H1 (cell line): ENCODE results near the gene SH3GL2. TPM values are rescaled to one million over a fixed set of nuclear protein-coding genes. Genes with fewer than 3 reads are reported as not detected.

Experiments
- CTCF ChIA-PET: fragments of 300-600 bp; sonication (Branson Sonifier 250); formaldehyde crosslinking; loops from one replicate; lab custom pipeline; 2021; ENCODE audit not compliant: partially characterized antibody; lab: Charles Lee
- POLR2A ChIA-PET: fragments of 300-600 bp; sonication (Branson Sonifier 250); formaldehyde crosslinking; loops from one replicate; lab custom pipeline; 2021; ENCODE audit warnings: inconsistent platforms; ENCODE audit not compliant: partially characterized antibody; lab: Charles Lee
- DNase-seq, 2 experiments: peaks; one replicate each; pipeline versions ENCODE4 v3.0.0 to v3.0.0-alpha.2; 2010 to 2022; ENCODE audit warnings: low spot score in 2 of 2, low read depth in 1 of 2, mixed read lengths in 1 of 2
- FAIRE-seq: peaks from 2 replicates; lab custom pipeline; 2011; peaks lifted over from hg19 to GRCh38; lab: Jason Lieb, UNC
- H2AFZ ChIP-seq: 2 replicates; pipeline ENCODE4 v1.8.1; 2012; ENCODE audit warnings: low read length, inconsistent platforms
- H2AK5ac ChIP-seq: 2 replicates; pipeline ENCODE4 v1.6.1; 2013; ENCODE audit warnings: low read depth, low read length
- H2BK120ac ChIP-seq: replicated peaks from 2 replicates; pipeline ENCODE3; 2013; ENCODE audit warnings: low read depth, low read length, inconsistent platforms
- H2BK12ac ChIP-seq: 2 replicates; pipeline ENCODE4 v1.6.1; 2013; ENCODE audit warnings: low read depth, low read length
- H2BK15ac ChIP-seq: 2 replicates; pipeline ENCODE4 v1.6.1; 2013; ENCODE audit warnings: low read length
- H2BK20ac ChIP-seq: 2 replicates; pipeline ENCODE4 v1.6.1; 2013; ENCODE audit warnings: low read length
- H2BK5ac ChIP-seq: 2 replicates; pipeline ENCODE4 v1.6.1; 2013; ENCODE audit warnings: low read depth, low read length
- H3K14ac ChIP-seq: 2 replicates; pipeline ENCODE4 v1.6.1; 2013; ENCODE audit warnings: inconsistent platforms; ENCODE audit not compliant: insufficient read length
- H3K18ac ChIP-seq: 2 replicates; pipeline ENCODE4 v1.6.1; 2013; ENCODE audit warnings: low read length; ENCODE audit errors: extremely low read depth
- H3K23ac ChIP-seq: 2 replicates; pipeline ENCODE4 v1.6.1; 2013; ENCODE audit warnings: inconsistent platforms; ENCODE audit not compliant: insufficient read length
- H3K23me2 ChIP-seq: 2 replicates; pipeline ENCODE4 v1.6.1; 2013; ENCODE audit warnings: low read depth, low read length
- H3K27ac ChIP-seq: 2 replicates; pipeline ENCODE4 v1.6.1; 2011; ENCODE audit warnings: low read depth, low read length, inconsistent platforms
- H3K27me3 ChIP-seq, 4 experiments: replicated peaks in 1 of 4; 1 replicate in 1 of 4; 2 replicates in 3 of 4; pipeline versions ENCODE4 v1.6.1 to v1.8.1; 2011 to 2013; ENCODE audit warnings: low read length in 3 of 4, mild to moderate bottlenecking in 3 of 4, inconsistent platforms in 2 of 4, mixed read lengths in 2 of 4, moderate library complexity in 1 of 4; ENCODE audit not compliant: control insufficient read depth in 3 of 4, insufficient read depth in 3 of 4; ENCODE audit errors: extremely low read depth in 1 of 4
- H3K36me3 ChIP-seq, 4 experiments: 2 replicates each; pipeline versions ENCODE4 v1.6.1 to v1.8.1; 2011 to 2013; ENCODE audit warnings: mild to moderate bottlenecking in 4 of 4, low read length in 3 of 4, moderate library complexity in 2 of 4, control low read depth in 1 of 4, inconsistent platforms in 1 of 4; ENCODE audit not compliant: insufficient read depth in 4 of 4, control insufficient read depth in 2 of 4
- H3K4ac ChIP-seq: replicated peaks from 2 replicates; pipeline ENCODE3; 2013; ENCODE audit warnings: low read length, low read depth, mixed read lengths, inconsistent platforms; ENCODE audit not compliant: insufficient read length
- H3K4me1 ChIP-seq, 4 experiments: replicated peaks in 1 of 4; 1 replicate in 1 of 4; 2 replicates in 3 of 4; pipeline versions ENCODE4 v1.6.1 to v1.8.1; 2011 to 2013; ENCODE audit warnings: low read length in 3 of 4, inconsistent platforms in 2 of 4, mixed read lengths in 1 of 4; ENCODE audit not compliant: insufficient read depth in 4 of 4, control insufficient read depth in 3 of 4
- H3K4me2 ChIP-seq, 2 experiments: 2 replicates each; pipeline versions ENCODE4 v1.6.1 to v1.8.1; 2011 to 2013; ENCODE audit warnings: low read depth in 2 of 2, low read length in 2 of 2, control low read depth in 1 of 2, inconsistent platforms in 1 of 2, mild to moderate bottlenecking in 1 of 2; ENCODE audit not compliant: insufficient read depth in 1 of 2
- H3K4me3 ChIP-seq, 4 experiments: fragments of 200-600, 300-600 bp in 1 of 4; sonication (generic), shearing (Covaris generic), sonication (Bioruptor Twin) in 1 of 4; 2 replicates each; pipeline versions ENCODE4 v1.5.1 to v1.8.1; 2011 to 2016; ENCODE audit warnings: low read length in 4 of 4, low read depth in 3 of 4, control low read depth in 2 of 4, inconsistent platforms in 2 of 4, mild to moderate bottlenecking in 2 of 4, mixed read lengths in 1 of 4, moderate library complexity in 1 of 4; ENCODE audit not compliant: insufficient read depth in 2 of 4; ENCODE audit errors: extremely low read depth in 1 of 4
- H3K56ac ChIP-seq: replicated peaks from 2 replicates; pipeline ENCODE3; 2013; ENCODE audit warnings: low read depth, mild to moderate bottlenecking, mixed read lengths, low read length, inconsistent platforms; ENCODE audit not compliant: insufficient read length
- H3K79me1 ChIP-seq: 2 replicates; pipeline ENCODE4 v1.6.1; 2013; ENCODE audit warnings: low read depth, low read length, control low read depth
- H3K79me2 ChIP-seq, 2 experiments: 2 replicates each; pipeline versions ENCODE4 v1.6.1 to v1.8.1; 2012 to 2013; ENCODE audit warnings: low read length in 2 of 2, mild to moderate bottlenecking in 2 of 2, inconsistent platforms in 1 of 2; ENCODE audit not compliant: insufficient read depth in 2 of 2, control insufficient read depth in 1 of 2
- H3K9ac ChIP-seq, 4 experiments: replicated peaks in 1 of 4; 1 replicate in 1 of 4; 2 replicates in 3 of 4; pipeline versions ENCODE4 v1.6.1 to v1.8.1; 2011 to 2013; ENCODE audit warnings: low read depth in 3 of 4, low read length in 3 of 4, control low read depth in 2 of 4, mild to moderate bottlenecking in 2 of 4, moderate library complexity in 2 of 4, inconsistent platforms in 1 of 4; ENCODE audit errors: extremely low read depth in 1 of 4
- H3K9me3 ChIP-seq, 2 experiments: 2 replicates each; pipeline versions ENCODE4 v1.6.1 to v1.8.1; 2012 to 2013; ENCODE audit warnings: mild to moderate bottlenecking in 2 of 2, moderate library complexity in 2 of 2, control low read depth in 1 of 2, inconsistent platforms in 1 of 2, low read depth in 1 of 2, low read length in 1 of 2, mixed read lengths in 1 of 2; ENCODE audit not compliant: insufficient read depth in 2 of 2
- H4K20me1 ChIP-seq, 2 experiments: replicated peaks in 1 of 2; 2 replicates each; pipeline versions ENCODE3 to v1.8.1; 2011 to 2013; ENCODE audit warnings: inconsistent platforms in 2 of 2, low read length in 2 of 2, mild to moderate bottlenecking in 1 of 2; ENCODE audit not compliant: insufficient read depth in 2 of 2, control insufficient read depth in 1 of 2
- H4K5ac ChIP-seq: 2 replicates; pipeline ENCODE4 v1.6.1; 2013; ENCODE audit warnings: low read length, low read depth, mixed read lengths, inconsistent platforms; ENCODE audit not compliant: insufficient read length
- H4K8ac ChIP-seq: 2 replicates; pipeline ENCODE4 v1.8.0; 2013; ENCODE audit warnings: mild to moderate bottlenecking, moderate library complexity, low read length, inconsistent platforms; ENCODE audit not compliant: insufficient read depth; ENCODE audit errors: extremely low read depth
- H4K91ac ChIP-seq: replicated peaks from 2 replicates; pipeline ENCODE3; 2013; ENCODE audit warnings: low read length, mixed read lengths, inconsistent platforms; ENCODE audit not compliant: insufficient read length
- CHD1 ChIP-seq: IDR thresholded peaks from 2 replicates; pipeline ENCODE4 v1.6.1; 2012; ENCODE audit warnings: low read depth, low read length, improper control_type of control experiment
- WGBS, 2 experiments: shearing (Covaris generic) in 1 of 2; methylation state at CpG; one replicate each; pipeline versions ENCODE4 v1.1.6 to v1.1.7; 2013 to 2015; ENCODE audit warnings: low lambda C conversion rate in 2 of 2, mixed read lengths in 2 of 2, inconsistent platforms in 1 of 2, low coverage in 1 of 2, missing lambda C conversion rate in 1 of 2; ENCODE audit not compliant: insufficient replicate concordance in 2 of 2, insufficient coverage in 1 of 2, insufficient read length in 1 of 2; ENCODE audit errors: extremely low coverage in 1 of 2, missing lambda C conversion rate in 1 of 2; 5-methylcytosine and 5-hydroxymethylcytosine counted together
- polyA plus RNA-seq, 7 experiments: library from polyadenylated mRNA; depleted of rRNA in 3 of 7; stranded (reverse) in 5 of 7; unstranded in 2 of 7; fragments of >200 nt in 5 of 7; fragments of 200-250 nt in 2 of 7; gene quantifications; 1 replicate in 5 of 7; 2 replicates in 1 of 7; 4 replicates in 1 of 7; pipeline versions ENCODE4 v1.2.1 to v1.2.3, GENCODE V29; 2011 to 2013; ENCODE audit warnings: missing spikeins in 2 of 7, mixed read lengths in 2 of 7
- total RNA-seq: library from RNA; stranded (reverse); fragmentation: NEBNext Ultra II Directional; extraction: Animal tissue kit (Norgen Biotek cat#: 25700); gene quantifications from 2 replicates; pipeline ENCODE4 v1.2.1, GENCODE V29; 2021

The SH3GL2 gene
- total and polyA plus RNA-seq, 2 of the 8 experiments (the other 6 are each of a cell fraction or from before 2014, with no cell fraction given), result 4.7 to 5.3 TPM

- no peak overlapping the region for H4K8ac ChIP-seq
- H2BK20ac ChIP-seq, result no peak overlapping the region
- H3K9ac ChIP-seq, result no peak overlapping the region
- H4K91ac ChIP-seq, result no peak overlapping the region
- TF ChIP-seq CHD1, result no peak
- CTCF ChIA-PET, result interaction anchor here (0.8 to 1.5 kb wide), 3 partner anchors 9 to 218 kb away, joined by 3 read pairs; no protein-coding TSS in a partner anchor
- H3K4ac ChIP-seq, result no peak overlapping the region
- H2BK12ac ChIP-seq, result no peak overlapping the region
- no peak overlapping the region for H3K18ac ChIP-seq
- H4K20me1 ChIP-seq, result no peaks in the 10 kb centered on the region
- H4K5ac ChIP-seq, result no peak overlapping the region
- H3K56ac ChIP-seq, result no peak overlapping the region
- H2BK120ac ChIP-seq, result no peak overlapping the region
- H3K27me3 ChIP-seq, result no peaks in the 10 kb centered on the region
- no peak overlapping the region for H3K4me2 ChIP-seq
- POLR2A ChIA-PET, result no interaction called here
- no peak overlapping the region for H2BK15ac ChIP-seq
- H3K4me3 ChIP-seq, result no peak overlapping the region
- WGBS, 2 experiments, result 38% methylated on average over 1 of the region's 1 CpG; no CpG with 5 or more reads in 1 of the 2 experiments
- no peaks in the 10 kb centered on the region for H3K79me2 ChIP-seq
- no peak for FAIRE-seq
- H2BK5ac ChIP-seq, result no peak overlapping the region
- H3K36me3 ChIP-seq, result no peaks in the 10 kb centered on the region
- H3K9me3 ChIP-seq, result no peaks in the 10 kb centered on the region
- no peaks in the 10 kb centered on the region for H3K23me2 ChIP-seq
- no peak overlapping the region for H2AFZ ChIP-seq
- no peaks in the 10 kb centered on the region for H3K79me1 ChIP-seq
- no peak overlapping the region for H2AK5ac ChIP-seq
- no peak overlapping the region for H3K23ac ChIP-seq
- no peak for DNase-seq
- no peak overlapping the region for H3K27ac ChIP-seq
- peaks cover 0 to 2% (median 0%) of the 10 kb centered on the region in 4 experiments; a peak in 3 of 7 replicates for H3K4me1 ChIP-seq
- H3K14ac ChIP-seq, result no peak overlapping the region
Observed at GRCh38 chr9:17739736-17740135, 160.9 kb downstream of the SH3GL2 start.
